Measurements from ENCODE around the gene CCDC150. TPM values are rescaled to one million over a fixed set of nuclear protein-coding genes. Genes with fewer than 3 reads are reported as not detected.
"Not testable (repeated sequence)": the region's sequence is repeated elsewhere in the genome, so short reads cannot be mapped to it uniquely, and the experiment has no call there.

CCDC150 gene
- total RNA-seq, 1 donor from 2014 or later, result 4.4 TPM

GRCh38 chr2:196679368-196679767 lies 39.9 kb downstream of the CCDC150 start:
- H3K4me1 ChIP-seq (ENCODE audit: insufficient read depth, low read length), result no peaks in the 10 kb centered on the region
- H3K4me3 ChIP-seq (ENCODE audit: insufficient read depth, low read depth, low read length), result no peak overlapping the region
- peaks cover 4% of the 10 kb centered on the region for H3K9me3 Mint-ChIP-seq (ENCODE audit: unreplicated experiment)
- no peak overlapping the region for H3K27ac ChIP-seq (ENCODE audit: low read depth, low read length)
- no peak overlapping the region for H3K27ac Mint-ChIP-seq (ENCODE audit: unreplicated experiment)
- no peaks in the 10 kb centered on the region for H3K9me3 ChIP-seq (ENCODE audit: insufficient read depth, low read depth, low read length)
- peaks cover 4% of the 10 kb centered on the region for H3K36me3 ChIP-seq (ENCODE audit: insufficient read depth, low read length)
- no peaks in the 10 kb centered on the region for H3K27me3 ChIP-seq (ENCODE audit: insufficient read depth, low read length)
- H3K9ac ChIP-seq (ENCODE audit: low read length), result no peak overlapping the region
- H3K36me3 Mint-ChIP-seq (ENCODE audit: low read depth, unreplicated experiment), result no peaks in the 10 kb centered on the region
- no peak overlapping the region for H3K4me2 ChIP-seq (ENCODE audit: low read length)
- no peaks in the 10 kb centered on the region for H3K4me1 Mint-ChIP-seq (ENCODE audit: low read depth, unreplicated experiment)
- H2AFZ ChIP-seq (ENCODE audit: low read depth, low read length), result no peak overlapping the region
- DNase-seq (ENCODE audit: low read depth), result no peak
- no peak for TF ChIP-seq CTCF (IDR thresholded peaks at IDR 0.05; ENCODE audit: insufficient read depth, low read depth, low read length)
- no peak for TF ChIP-seq EZH2 (IDR thresholded peaks at IDR 0.05; ENCODE audit: insufficient read depth, low read length)
- FAIRE-seq, result no peak
- no peak overlapping the region for H3K4me3 Mint-ChIP-seq (ENCODE audit: unreplicated experiment)
- no peaks in the 10 kb centered on the region for H4K20me1 ChIP-seq (ENCODE audit: insufficient read depth, low read length)
- H3K27me3 Mint-ChIP-seq (ENCODE audit: low read depth, unreplicated experiment), result no peaks in the 10 kb centered on the region
- H3K79me2 ChIP-seq (ENCODE audit: insufficient read depth, low read length), result no peaks in the 10 kb centered on the region

- Mint-ChIP-seq H3K9me3 (ENCODE audit: unreplicated experiment) (peaks cover 7% of the 10 kb centered on the region), H3K4me3 (ENCODE audit: unreplicated experiment) (no peak overlapping the region), H3K27me3 (ENCODE audit: low read depth, unreplicated experiment) (no peaks in the 10 kb centered on the region), H3K27ac (ENCODE audit: unreplicated experiment) (no peak overlapping the region), H3K36me3 (ENCODE audit: low read depth, unreplicated experiment) (no peaks in the 10 kb centered on the region), H3K4me1 (ENCODE audit: low read depth, unreplicated experiment) (no peaks in the 10 kb centered on the region)
- Histone ChIP-seq H3K27ac (ENCODE audit: low read depth, low read length) (no peak overlapping the region), H3K27me3 (ENCODE audit: insufficient read depth, low read length) (no peaks in the 10 kb centered on the region), H3K9ac (ENCODE audit: low read length) (no peak overlapping the region), H2AFZ (ENCODE audit: low read depth, low read length) (no peak overlapping the region), H3K9me3 (ENCODE audit: insufficient read depth, low read depth, low read length) (no peaks in the 10 kb centered on the region), H3K4me2 (ENCODE audit: low read length) (no peak overlapping the region), H3K79me2 (ENCODE audit: insufficient read depth, low read length) (no peaks in the 10 kb centered on the region), H3K36me3 (ENCODE audit: insufficient read depth, low read length) (peaks cover 3% of the 10 kb centered on the region), H3K4me3 (ENCODE audit: insufficient read depth, low read depth, low read length) (no peak overlapping the region), H3K4me1 (ENCODE audit: insufficient read depth, low read length) (no peaks in the 10 kb centered on the region), H4K20me1 (ENCODE audit: insufficient read depth, low read length) (no peaks in the 10 kb centered on the region)
- DNase-seq (ENCODE audit: low read depth), result no peak
- no peak for FAIRE-seq
- TF ChIP-seq CTCF (IDR thresholded peaks at IDR 0.05; ENCODE audit: insufficient read depth, low read depth, low read length), result no peak
- TF ChIP-seq EZH2 (IDR thresholded peaks at IDR 0.05; ENCODE audit: insufficient read depth, low read length), result no peak
These were observed 42.0 kb downstream of the CCDC150 start for GRCh38 chr2:196681510-196681909.

- H3K9ac ChIP-seq (ENCODE audit: low read length), result no peak overlapping the region
- H3K4me3 ChIP-seq (ENCODE audit: insufficient read depth, low read depth, low read length), result no peak overlapping the region
- H3K27ac Mint-ChIP-seq (ENCODE audit: unreplicated experiment), result no peak overlapping the region
- TF ChIP-seq EZH2 (IDR thresholded peaks at IDR 0.05; ENCODE audit: insufficient read depth, low read length) (no peak), CTCF (IDR thresholded peaks at IDR 0.05; ENCODE audit: insufficient read depth, low read depth, low read length) (no peak)
- H3K36me3 Mint-ChIP-seq (ENCODE audit: low read depth, unreplicated experiment), result no peaks in the 10 kb centered on the region
- no peak for FAIRE-seq
- H3K79me2 ChIP-seq (ENCODE audit: insufficient read depth, low read length), result no peaks in the 10 kb centered on the region
- no peak overlapping the region for H2AFZ ChIP-seq (ENCODE audit: low read depth, low read length)
- no peak overlapping the region for H3K4me3 Mint-ChIP-seq (ENCODE audit: unreplicated experiment)
- H3K9me3 Mint-ChIP-seq (ENCODE audit: unreplicated experiment), result peaks cover 12% of the 10 kb centered on the region
- no peaks in the 10 kb centered on the region for H4K20me1 ChIP-seq (ENCODE audit: insufficient read depth, low read length)
- H3K27me3 Mint-ChIP-seq (ENCODE audit: low read depth, unreplicated experiment), result no peaks in the 10 kb centered on the region
- H3K9me3 ChIP-seq (ENCODE audit: insufficient read depth, low read depth, low read length), result no peaks in the 10 kb centered on the region
- no peaks in the 10 kb centered on the region for H3K36me3 ChIP-seq (ENCODE audit: insufficient read depth, low read length)
- H3K27ac ChIP-seq (ENCODE audit: low read depth, low read length), result no peak overlapping the region
- no peaks in the 10 kb centered on the region for H3K4me1 Mint-ChIP-seq (ENCODE audit: low read depth, unreplicated experiment)
- H3K4me2 ChIP-seq (ENCODE audit: low read length), result no peak overlapping the region
- H3K4me1 ChIP-seq (ENCODE audit: insufficient read depth, low read length), result no peaks in the 10 kb centered on the region
- DNase-seq (ENCODE audit: low read depth), result no peak
- H3K27me3 ChIP-seq (ENCODE audit: insufficient read depth, low read length), result no peaks in the 10 kb centered on the region
These were observed 46.3 kb downstream of the CCDC150 start for GRCh38 chr2:196685792-196686191.

GRCh38 chr2:196686737-196687136 lies 47.2 kb downstream of the CCDC150 start:
- H3K27me3 Mint-ChIP-seq (ENCODE audit: low read depth, unreplicated experiment); H3K4me2 ChIP-seq (ENCODE audit: low read length); FAIRE-seq; H4K20me1 ChIP-seq (ENCODE audit: insufficient read depth, low read length); H3K27me3 ChIP-seq (ENCODE audit: insufficient read depth, low read length); H3K4me3 Mint-ChIP-seq (ENCODE audit: unreplicated experiment); H3K27ac ChIP-seq (ENCODE audit: low read depth, low read length); H3K79me2 ChIP-seq (ENCODE audit: insufficient read depth, low read length); H3K9ac ChIP-seq (ENCODE audit: low read length); H3K4me1 Mint-ChIP-seq (ENCODE audit: low read depth, unreplicated experiment); H3K27ac Mint-ChIP-seq (ENCODE audit: unreplicated experiment); H3K36me3 Mint-ChIP-seq (ENCODE audit: low read depth, unreplicated experiment); DNase-seq (ENCODE audit: low read depth); H3K36me3 ChIP-seq (ENCODE audit: insufficient read depth, low read length); H3K9me3 ChIP-seq (ENCODE audit: insufficient read depth, low read depth, low read length); H3K4me1 ChIP-seq (ENCODE audit: insufficient read depth, low read length); H3K4me3 ChIP-seq (ENCODE audit: insufficient read depth, low read depth, low read length); H2AFZ ChIP-seq (ENCODE audit: low read depth, low read length): not testable (repeated sequence)
- H3K9me3 Mint-ChIP-seq (ENCODE audit: unreplicated experiment), result peaks cover 12% of the 10 kb centered on the region
